TTC549 (cell line): Measurements from ENCODE around the gene FTO.

Experiments
- FAIRE-seq: peaks from 2 replicates; lab custom pipeline; 2012; peaks lifted over from hg19 to GRCh38; lab: Jason Lieb, UNC

Gene FTO

GRCh38 chr16:54094641-54095040 is 390.7 kb downstream of the FTO start:
- FAIRE-seq, result no peak

- FAIRE-seq, result no peak
These were observed 392.7 kb downstream of the FTO start for GRCh38 chr16:54096607-54097006.

GRCh38 chr16:54097774-54098173 is 393.8 kb downstream of the FTO start:
- no peak for FAIRE-seq

GRCh38 chr16:54098247-54098646 is 394.3 kb downstream of the FTO start:
- no peak for FAIRE-seq

GRCh38 chr16:54099627-54100026 is 395.7 kb downstream of the FTO start:
- FAIRE-seq, result no peak

- no peak for FAIRE-seq
These were observed 399.2 kb downstream of the FTO start for GRCh38 chr16:54102888-54103866.

GRCh38 chr16:54106057-54106456 is 402.1 kb downstream of the FTO start:
- no peak for FAIRE-seq

GRCh38 chr16:54107583-54108202 is 403.7 kb downstream of the FTO start:
- no peak for FAIRE-seq

GRCh38 chr16:54110016-54110981 is 406.3 kb downstream of the FTO start:
- FAIRE-seq, result no peak

GRCh38 chr16:54112451-54113206 is 408.7 kb downstream of the FTO start:
- FAIRE-seq, result no peak

GRCh38 chr16:54115558-54115957 is 411.6 kb downstream of the FTO start:
- FAIRE-seq, result no peak

GRCh38 chr16:54116124-54116655 is 412.2 kb downstream of the FTO start:
- FAIRE-seq, result no peak

- no peak for FAIRE-seq
These were observed 414.9 kb downstream of the FTO start for GRCh38 chr16:54118846-54119245.

GRCh38 chr16:54120846-54121480 is 417.0 kb downstream of the FTO start:
- FAIRE-seq, result no peak

GRCh38 chr16:54121539-54122295 is 417.8 kb downstream of the FTO start:
- no peak for FAIRE-seq

- no peak for FAIRE-seq
These were observed 419.8 kb downstream of the FTO start for GRCh38 chr16:54123766-54124165.

- no peak for FAIRE-seq
These were observed 422.0 kb downstream of the FTO start for GRCh38 chr16:54125751-54126655.

GRCh38 chr16:54126907-54127306 is 423.0 kb downstream of the FTO start:
- no peak for FAIRE-seq

GRCh38 chr16:54128629-54129234 is 424.8 kb downstream of the FTO start:
- no peak for FAIRE-seq
